ENCODE results near the gene AGAP1.
"Not testable (repeated sequence)": the region's sequence is repeated elsewhere in the genome, so short reads cannot be mapped to it uniquely, and the experiment has no call there.

AGAP1 gene

GRCh38 chr2:236055471-236055870 lies 561.6 kb downstream of the AGAP1 start:
- H3K36me3 ChIP-seq: peaks cover 76% of the 10 kb centered on the region
- TF ChIP-seq Cebpa-rat (IDR thresholded peaks at IDR 0.05): no peak
- no peak overlapping the region for H3K4me2 ChIP-seq
- H3K27me3 ChIP-seq: no peaks in the 10 kb centered on the region
- H4K20me1 ChIP-seq: peaks cover 7% of the 10 kb centered on the region; the same call in 1 of the 2 replicates
- no peak overlapping the region for H3K27ac ChIP-seq
- H3K4me1 ChIP-seq: no peaks in the 10 kb centered on the region
- H3K9me3 ChIP-seq: peaks cover 17% of the 10 kb centered on the region
- H3K4me3 ChIP-seq: no peak overlapping the region
- no peak overlapping the region for H3K9ac ChIP-seq

- no peak for TF ChIP-seq Cebpa-rat (IDR thresholded peaks at IDR 0.05)
- peaks cover 77% of the 10 kb centered on the region for H3K36me3 ChIP-seq
These were observed 562.3 kb downstream of the AGAP1 start for GRCh38 chr2:236056141-236056540.

GRCh38 chr2:236057375-236057774 lies 563.5 kb downstream of the AGAP1 start:
- no peak for TF ChIP-seq Cebpa-rat (IDR thresholded peaks at IDR 0.05)
- Histone ChIP-seq H3K27me3 (no peaks in the 10 kb centered on the region), H3K27ac (no peak overlapping the region), H3K36me3 (peaks cover 72% of the 10 kb centered on the region), H3K9me3 (peaks cover 17% of the 10 kb centered on the region), H3K4me3 (no peak overlapping the region), H3K9ac (no peak overlapping the region), H3K4me1 (no peaks in the 10 kb centered on the region), H3K4me2 (no peak overlapping the region), H4K20me1 (peaks cover 7% of the 10 kb centered on the region; the same call in 1 of the 2 replicates)

More at GRCh38 chr2:236056141-236056540, 562.3 kb downstream of the AGAP1 start:
- Histone ChIP-seq H4K20me1 (peaks cover 7% of the 10 kb centered on the region; the same call in 1 of the 2 replicates), H3K4me2 (no peak overlapping the region), H3K4me1 (no peaks in the 10 kb centered on the region), H3K4me3 (no peak overlapping the region), H3K9me3 (peaks cover 17% of the 10 kb centered on the region), H3K27ac (no peak overlapping the region), H3K27me3 (no peaks in the 10 kb centered on the region), H3K9ac (no peak overlapping the region)

GRCh38 chr2:236061497-236061896 lies 567.7 kb downstream of the AGAP1 start:
- peaks cover 72% of the 10 kb centered on the region for H3K36me3 ChIP-seq

GRCh38 chr2:236061899-236062298 lies 568.1 kb downstream of the AGAP1 start:
- Histone ChIP-seq H3K4me3 (no peak overlapping the region), H3K36me3 (peaks cover 68% of the 10 kb centered on the region), H3K4me1 (no peaks in the 10 kb centered on the region), H3K27ac (no peak overlapping the region), H3K9ac (no peak overlapping the region), H3K9me3 (peaks cover 17% of the 10 kb centered on the region), H3K27me3 (no peaks in the 10 kb centered on the region), H4K20me1 (0 out of 2 replicates have a peak, but pooled peaks cover 7% of the 10 kb centered on the region), H3K4me2 (no peak overlapping the region)
- no peak for TF ChIP-seq Cebpa-rat (IDR thresholded peaks at IDR 0.05)

More at GRCh38 chr2:236061497-236061896, 567.7 kb downstream of the AGAP1 start:
- TF ChIP-seq Cebpa-rat (IDR thresholded peaks at IDR 0.05): no peak
- Histone ChIP-seq H3K27ac (no peak overlapping the region), H4K20me1 (0 out of 2 replicates have a peak, but pooled peaks cover 7% of the 10 kb centered on the region), H3K4me1 (no peaks in the 10 kb centered on the region), H3K9ac (no peak overlapping the region), H3K9me3 (peaks cover 17% of the 10 kb centered on the region), H3K4me3 (no peak overlapping the region), H3K4me2 (no peak overlapping the region), H3K27me3 (no peaks in the 10 kb centered on the region)

- H3K4me2 ChIP-seq, H3K4me1 ChIP-seq, H3K27me3 ChIP-seq, H3K4me3 ChIP-seq, H3K27ac ChIP-seq, H3K9ac ChIP-seq, H4K20me1 ChIP-seq: not testable (repeated sequence)
- H3K36me3 ChIP-seq: peaks cover 66% of the 10 kb centered on the region
- peaks cover 12% of the 10 kb centered on the region for H3K9me3 ChIP-seq
These were observed 569.0 kb downstream of the AGAP1 start for GRCh38 chr2:236062806-236063205.

GRCh38 chr2:236063994-236064393 lies 570.2 kb downstream of the AGAP1 start:
- H3K4me1 ChIP-seq: no peaks in the 10 kb centered on the region
- H3K27me3 ChIP-seq: no peaks in the 10 kb centered on the region
- H3K9me3 ChIP-seq: no peaks in the 10 kb centered on the region
- no peak overlapping the region for H3K27ac ChIP-seq
- H4K20me1 ChIP-seq: 0 out of 2 replicates have a peak, but pooled peaks cover 7% of the 10 kb centered on the region
- H3K4me3 ChIP-seq: no peak overlapping the region
- H3K9ac ChIP-seq: no peak overlapping the region
- H3K36me3 ChIP-seq: peaks cover 59% of the 10 kb centered on the region
- no peak overlapping the region for H3K4me2 ChIP-seq
- no peak for TF ChIP-seq Cebpa-rat (IDR thresholded peaks at IDR 0.05)

- no peaks in the 10 kb centered on the region for H3K27me3 ChIP-seq
- no peak overlapping the region for H3K9ac ChIP-seq
- TF ChIP-seq Cebpa-rat (IDR thresholded peaks at IDR 0.05): no peak
- H3K9me3 ChIP-seq: no peaks in the 10 kb centered on the region
- no peak overlapping the region for H3K27ac ChIP-seq
- H3K36me3 ChIP-seq: peaks cover 71% of the 10 kb centered on the region
- 0 out of 2 replicates have a peak, but pooled peaks cover 7% of the 10 kb centered on the region for H4K20me1 ChIP-seq
- no peaks in the 10 kb centered on the region for H3K4me1 ChIP-seq
- no peak overlapping the region for H3K4me2 ChIP-seq
- no peak overlapping the region for H3K4me3 ChIP-seq
These were observed 571.7 kb downstream of the AGAP1 start for GRCh38 chr2:236065314-236066160.

- TF ChIP-seq Cebpa-rat (IDR thresholded peaks at IDR 0.05): no peak
- Histone ChIP-seq H3K27me3 (no peaks in the 10 kb centered on the region), H3K9ac (no peak overlapping the region), H3K4me2 (no peak overlapping the region), H3K4me1 (no peaks in the 10 kb centered on the region), H3K9me3 (no peaks in the 10 kb centered on the region), H3K27ac (no peak overlapping the region), H3K36me3 (peaks cover 65% of the 10 kb centered on the region), H3K4me3 (no peak overlapping the region), H4K20me1 (0 out of 2 replicates have a peak, but pooled peaks cover 6% of the 10 kb centered on the region)
These were observed 576.4 kb downstream of the AGAP1 start for GRCh38 chr2:236070236-236070635.

GRCh38 chr2:236073246-236073645 lies 579.4 kb downstream of the AGAP1 start:
- H4K20me1 ChIP-seq: no peaks in the 10 kb centered on the region
- no peak overlapping the region for H3K9ac ChIP-seq
- H3K27me3 ChIP-seq: no peaks in the 10 kb centered on the region
- no peak overlapping the region for H3K4me3 ChIP-seq
- no peak for TF ChIP-seq Cebpa-rat (IDR thresholded peaks at IDR 0.05)
- H3K4me2 ChIP-seq: no peak overlapping the region
- no peak overlapping the region for H3K27ac ChIP-seq
- H3K4me1 ChIP-seq: no peaks in the 10 kb centered on the region
- H3K36me3 ChIP-seq: peaks cover 70% of the 10 kb centered on the region
- H3K9me3 ChIP-seq: no peaks in the 10 kb centered on the region
